Measurements from ENCODE around the gene ANKRD12.

DNA sequence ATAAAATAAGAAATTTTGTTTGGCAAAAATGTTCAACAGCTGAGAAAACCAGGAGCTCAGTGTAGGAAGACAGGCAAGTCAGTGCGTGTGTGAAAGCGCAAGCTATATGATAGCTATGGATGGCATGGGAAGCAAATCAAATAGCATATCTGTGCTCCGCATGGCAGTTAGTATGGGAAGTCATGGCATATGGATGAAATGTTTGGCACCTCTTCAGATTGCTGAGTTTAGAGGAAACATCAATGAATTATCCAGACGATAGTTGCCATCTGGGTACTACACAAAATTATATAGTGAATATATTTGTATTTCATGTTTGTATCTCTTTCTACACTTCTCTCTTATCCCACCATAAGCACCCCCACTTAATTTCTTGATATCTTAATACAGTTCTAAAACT is 112.1 kb downstream of the ANKRD12 start:
- TF ChIP-seq, protein P1, sequence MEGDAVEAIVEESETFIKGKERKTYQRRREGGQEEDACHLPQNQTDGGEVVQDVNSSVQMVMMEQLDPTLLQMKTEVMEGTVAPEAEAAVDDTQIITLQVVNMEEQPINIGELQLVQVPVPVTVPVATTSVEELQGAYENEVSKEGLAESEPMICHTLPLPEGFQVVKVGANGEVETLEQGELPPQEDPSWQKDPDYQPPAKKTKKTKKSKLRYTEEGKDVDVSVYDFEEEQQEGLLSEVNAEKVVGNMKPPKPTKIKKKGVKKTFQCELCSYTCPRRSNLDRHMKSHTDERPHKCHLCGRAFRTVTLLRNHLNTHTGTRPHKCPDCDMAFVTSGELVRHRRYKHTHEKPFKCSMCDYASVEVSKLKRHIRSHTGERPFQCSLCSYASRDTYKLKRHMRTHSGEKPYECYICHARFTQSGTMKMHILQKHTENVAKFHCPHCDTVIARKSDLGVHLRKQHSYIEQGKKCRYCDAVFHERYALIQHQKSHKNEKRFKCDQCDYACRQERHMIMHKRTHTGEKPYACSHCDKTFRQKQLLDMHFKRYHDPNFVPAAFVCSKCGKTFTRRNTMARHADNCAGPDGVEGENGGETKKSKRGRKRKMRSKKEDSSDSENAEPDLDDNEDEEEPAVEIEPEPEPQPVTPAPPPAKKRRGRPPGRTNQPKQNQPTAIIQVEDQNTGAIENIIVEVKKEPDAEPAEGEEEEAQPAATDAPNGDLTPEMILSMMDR (IDR thresholded peaks at IDR 0.05): no peak
- TF ChIP-seq POLR2AphosphoS5 (IDR thresholded peaks at IDR 0.05) (no peak), POLR2A (IDR thresholded peaks at IDR 0.05) (no peak), EP300 (IDR thresholded peaks at IDR 0.05) (no peak)
